Trophoblast cell (in vitro differentiated cells and primary cell): ENCODE data around the gene SRBD1.

Experiments
- DNase-seq, 2 donors: peaks; one replicate each; pipeline ENCODE4 v3.0.0-alpha.2; 2016
- H2AFZ ChIP-seq: 2 replicates; pipeline ENCODE4 v1.6.1; 2013; ENCODE audit warnings: low read length, moderate library complexity, mild to moderate bottlenecking; ENCODE audit not compliant: insufficient read depth, poor library complexity
- H2AK5ac ChIP-seq: 2 replicates; pipeline ENCODE4 v1.6.1; 2013; ENCODE audit warnings: mild to moderate bottlenecking, low read length
- H2BK120ac ChIP-seq: 2 replicates; pipeline ENCODE4 v1.6.1; 2013; ENCODE audit warnings: low read length, mild to moderate bottlenecking, moderate library complexity; ENCODE audit not compliant: insufficient read depth, poor library complexity
- H2BK12ac ChIP-seq: 2 replicates; pipeline ENCODE4 v1.6.1; 2013; ENCODE audit warnings: mild to moderate bottlenecking, low read length, moderate library complexity
- H2BK5ac ChIP-seq: 2 replicates; pipeline ENCODE4 v1.6.1; 2013; ENCODE audit warnings: low read length, low read depth, moderate library complexity, mild to moderate bottlenecking; ENCODE audit not compliant: poor library complexity
- H3K14ac ChIP-seq: 2 replicates; pipeline ENCODE4 v1.6.1; 2013; ENCODE audit warnings: mild to moderate bottlenecking, low read length
- H3K18ac ChIP-seq: 2 replicates; pipeline ENCODE4 v1.6.1; 2013; ENCODE audit warnings: mild to moderate bottlenecking, low read length
- H3K23ac ChIP-seq: 2 replicates; pipeline ENCODE4 v1.6.1; 2013; ENCODE audit warnings: low read length
- H3K27ac ChIP-seq: 2 replicates; pipeline ENCODE4 v1.5.1; 2013; ENCODE audit warnings: low read depth, mild to moderate bottlenecking, inconsistent platforms, low read length, moderate library complexity
- H3K27me3 ChIP-seq: 2 replicates; pipeline ENCODE4 v1.6.1; 2013; ENCODE audit warnings: inconsistent platforms, mild to moderate bottlenecking, low read length, moderate library complexity; ENCODE audit not compliant: insufficient read depth
- H3K36me3 ChIP-seq, 2 experiments: 1 replicate in 1 of 2; 2 replicates in 1 of 2; pipeline ENCODE4 v1.6.1; 2013; ENCODE audit warnings: low read length in 2 of 2, mild to moderate bottlenecking in 2 of 2, moderate library complexity in 1 of 2; ENCODE audit not compliant: insufficient read depth in 2 of 2, control insufficient read depth in 1 of 2
- H3K4ac ChIP-seq: 2 replicates; pipeline ENCODE4 v1.6.1; 2013; ENCODE audit warnings: low read depth, mild to moderate bottlenecking, low read length, moderate library complexity
- H3K4me1 ChIP-seq, 2 experiments: 1 replicate in 1 of 2; 2 replicates in 1 of 2; pipeline ENCODE4 v1.6.1; 2013; ENCODE audit warnings: low read length in 2 of 2, mild to moderate bottlenecking in 2 of 2, moderate library complexity in 1 of 2; ENCODE audit not compliant: insufficient read depth in 2 of 2, control insufficient read depth in 1 of 2
- H3K4me2 ChIP-seq: 2 replicates; pipeline ENCODE4 v1.6.1; 2013; ENCODE audit warnings: inconsistent platforms, mild to moderate bottlenecking, low read length, moderate library complexity
- H3K4me3 ChIP-seq: 2 replicates; pipeline ENCODE4 v1.5.1; 2013; ENCODE audit warnings: mild to moderate bottlenecking, low read depth, low read length, inconsistent platforms
- H3K79me1 ChIP-seq: one replicate; pipeline ENCODE4 v1.6.1; 2013; ENCODE audit warnings: low read length
- H3K79me2 ChIP-seq: 2 replicates; pipeline ENCODE4 v1.6.1; 2013; ENCODE audit warnings: low read length, mild to moderate bottlenecking; ENCODE audit not compliant: control insufficient read depth, insufficient read depth, poor library complexity
- H3K9ac ChIP-seq: 2 replicates; pipeline ENCODE4 v1.6.1; 2013; ENCODE audit warnings: mild to moderate bottlenecking, low read length
- H3K9me3 ChIP-seq: 2 replicates; pipeline ENCODE4 v1.6.1; 2013; ENCODE audit warnings: low read depth, mild to moderate bottlenecking, control low read depth, inconsistent platforms, low read length; ENCODE audit not compliant: insufficient read depth
- H4K12ac ChIP-seq: 2 replicates; pipeline ENCODE4 v1.6.1; 2013; ENCODE audit warnings: low read depth, mild to moderate bottlenecking, low read length, moderate library complexity
- H4K8ac ChIP-seq: 2 replicates; pipeline ENCODE4 v1.6.1; 2013; ENCODE audit warnings: low read depth, mild to moderate bottlenecking, low read length, moderate library complexity
- H4K91ac ChIP-seq: one replicate; pipeline ENCODE4 v1.6.1; 2013; ENCODE audit warnings: low read depth, mild to moderate bottlenecking, low read length, moderate library complexity
- WGBS: extraction: QIAGEN DNeasy Blood & Tissue Kit; methylation state at CpG from one replicate; pipeline ENCODE4 v1.1.7; 2013; ENCODE audit warnings: missing lambda C conversion rate; ENCODE audit not compliant: insufficient read length, insufficient coverage; ENCODE audit errors: extremely low coverage; 5-methylcytosine and 5-hydroxymethylcytosine counted together

SRBD1 gene

GRCh38 chr2:45614871-45615415 is 3.9 kb upstream of the SRBD1 start:
- H3K36me3 ChIP-seq, result no peaks in the 10 kb centered on the region
- peaks cover 9% of the 10 kb centered on the region for H3K79me1 ChIP-seq
- H3K9ac ChIP-seq, result no peak overlapping the region
- no peak overlapping the region for H2BK12ac ChIP-seq
- no peak overlapping the region for H2BK120ac ChIP-seq
- no peak overlapping the region for H3K4me2 ChIP-seq
- no peak overlapping the region for H3K27ac ChIP-seq
- no peak overlapping the region for H3K14ac ChIP-seq
- no peaks in the 10 kb centered on the region for H3K27me3 ChIP-seq
- no peak overlapping the region for H3K18ac ChIP-seq
- H2BK5ac ChIP-seq, result no peak overlapping the region
- no peak overlapping the region for H4K12ac ChIP-seq
- H3K23ac ChIP-seq, result no peak overlapping the region
- no CpG with 5 or more reads among the region's 3 CpGs for WGBS
- no peak overlapping the region for H4K91ac ChIP-seq
- H2AK5ac ChIP-seq, result no peak overlapping the region
- H3K4ac ChIP-seq, result no peak overlapping the region
- H2AFZ ChIP-seq, result no peak overlapping the region
- no peak overlapping the region for H3K4me3 ChIP-seq
- no peaks in the 10 kb centered on the region for H3K79me2 ChIP-seq
- H4K8ac ChIP-seq, result no peak overlapping the region
- peaks cover 0 to 4% of the 10 kb centered on the region in 2 experiments for H3K4me1 ChIP-seq
- no peaks in the 10 kb centered on the region for H3K9me3 ChIP-seq
- no peak for DNase-seq

- WGBS, result no CpG with 5 or more reads among the region's 1 CpG
These were observed 3.3 kb upstream of the SRBD1 start for GRCh38 chr2:45614330-45614729.

GRCh38 chr2:45612731-45613130 is 1.7 kb upstream of the SRBD1 start:
- no CpG with 5 or more reads among the region's 2 CpGs for whole genome bisulfite sequencing

More at GRCh38 chr2:45614330-45614729, 3.3 kb upstream of the SRBD1 start:
- Histone ChIP-seq H2AK5ac (no peak overlapping the region), H3K18ac (no peak overlapping the region), H3K14ac (no peak overlapping the region), H4K12ac (no peak overlapping the region), H2AFZ (no peak overlapping the region), H3K27me3 (no peaks in the 10 kb centered on the region), H2BK5ac (no peak overlapping the region), H3K23ac (no peak overlapping the region), H3K4ac (no peak overlapping the region), H3K79me2 (no peaks in the 10 kb centered on the region), H3K4me2 (no peak overlapping the region), H4K91ac (no peak overlapping the region), H3K36me3 (no peaks in the 10 kb centered on the region), H3K27ac (no peak overlapping the region), H2BK120ac (no peak overlapping the region), H3K4me1 (peaks cover 0 to 4% of the 10 kb centered on the region in 2 experiments), H3K79me1 (peaks cover 9% of the 10 kb centered on the region), H2BK12ac (no peak overlapping the region), H4K8ac (no peak overlapping the region), H3K9ac (no peak overlapping the region), H3K9me3 (no peaks in the 10 kb centered on the region), H3K4me3 (no peak overlapping the region)
- no peak for DNase-seq

GRCh38 chr2:45612285-45612684 is 1.2 kb upstream of the SRBD1 start:
- Histone ChIP-seq H3K9ac (no peak overlapping the region), H3K79me2 (no peaks in the 10 kb centered on the region), H2BK120ac (no peak overlapping the region), H3K18ac (no peak overlapping the region), H4K12ac (no peak overlapping the region), H3K23ac (no peak overlapping the region), H2AK5ac (no peak overlapping the region), H3K36me3 (no peaks in the 10 kb centered on the region), H4K8ac (peak overlapping the region; percentile 47), H2AFZ (no peak overlapping the region), H3K79me1 (peaks cover 9% of the 10 kb centered on the region), H3K4me2 (peak overlapping the region; percentile 42), H4K91ac (no peak overlapping the region), H2BK12ac (no peak overlapping the region), H3K9me3 (no peaks in the 10 kb centered on the region), H3K27me3 (no peaks in the 10 kb centered on the region), H3K4me3 (no peak overlapping the region), H2BK5ac (no peak overlapping the region), H3K27ac (peak overlapping the region; percentile 70), H3K4ac (no peak overlapping the region), H3K4me1 (peaks cover 0 to 4% of the 10 kb centered on the region in 2 experiments), H3K14ac (peak overlapping the region; percentile 56)
- no CpG with 5 or more reads among the region's 2 CpGs for WGBS
- peak in 1 of 2 donors; percentile 11 for DNase-seq

More at GRCh38 chr2:45612731-45613130, 1.7 kb upstream of the SRBD1 start:
- H3K4me1 ChIP-seq, result peaks cover 0 to 4% of the 10 kb centered on the region in 2 experiments
- peaks cover 9% of the 10 kb centered on the region for H3K79me1 ChIP-seq
- H4K12ac ChIP-seq, result no peak overlapping the region
- no peaks in the 10 kb centered on the region for H3K27me3 ChIP-seq
- no peak overlapping the region for H3K14ac ChIP-seq
- H2AK5ac ChIP-seq, result no peak overlapping the region
- H2BK120ac ChIP-seq, result no peak overlapping the region
- no peak overlapping the region for H3K4ac ChIP-seq
- H3K27ac ChIP-seq, result peak overlapping the region; percentile 64
- H4K8ac ChIP-seq, result no peak overlapping the region
- H3K9me3 ChIP-seq, result no peaks in the 10 kb centered on the region
- no peaks in the 10 kb centered on the region for H3K79me2 ChIP-seq
- no peak overlapping the region for H3K4me2 ChIP-seq
- no peak for DNase-seq
- no peak overlapping the region for H4K91ac ChIP-seq
- H2AFZ ChIP-seq, result no peak overlapping the region
- H3K4me3 ChIP-seq, result no peak overlapping the region
- no peak overlapping the region for H3K9ac ChIP-seq
- H3K36me3 ChIP-seq, result no peaks in the 10 kb centered on the region
- H3K23ac ChIP-seq, result no peak overlapping the region
- H2BK12ac ChIP-seq, result no peak overlapping the region
- H2BK5ac ChIP-seq, result no peak overlapping the region
- H3K18ac ChIP-seq, result no peak overlapping the region
